Central memory CD4-positive, alpha-beta T cell (primary cell): Measurements from ENCODE around the gene CNTN4.

Experiments
- DNase-seq: peaks from one replicate; pipeline ENCODE4 v3.0.0; 2022

CNTN4 gene

GRCh38 chr3:2993736-2994135 lies 895.1 kb downstream of the CNTN4 start:
- no peak for DNase-seq

- DNase-seq, result no peak
Observed at GRCh38 chr3:2995195-2995594, 896.5 kb downstream of the CNTN4 start.

GRCh38 chr3:3005146-3005744 lies 906.6 kb downstream of the CNTN4 start:
- DNase-seq, result no peak

GRCh38 chr3:3013317-3014052 lies 914.8 kb downstream of the CNTN4 start:
- no peak for DNase-seq

GRCh38 chr3:3015185-3016089 lies 916.8 kb downstream of the CNTN4 start:
- DNase-seq, result no peak

GRCh38 chr3:3016226-3016625 lies 917.6 kb downstream of the CNTN4 start:
- DNase-seq, result no peak

GRCh38 chr3:3020209-3020608 lies 921.5 kb downstream of the CNTN4 start:
- DNase-seq, result no peak

- DNase-seq, result no peak
Observed at GRCh38 chr3:3023111-3023745, 924.6 kb downstream of the CNTN4 start.

- peak; percentile 45 for DNase-seq
Observed at GRCh38 chr3:3027976-3028567, 929.4 kb downstream of the CNTN4 start.

GRCh38 chr3:3031326-3031725 lies 932.7 kb downstream of the CNTN4 start:
- no peak for DNase-seq

- DNase-seq, result no peak
Observed at GRCh38 chr3:3037156-3037555, 938.5 kb downstream of the CNTN4 start.

- no peak for DNase-seq
Observed at GRCh38 chr3:3038201-3038991, 939.7 kb downstream of the CNTN4 start.

- DNase-seq, result no peak
Observed at GRCh38 chr3:3053974-3054373, 955.3 kb downstream of the CNTN4 start.

GRCh38 chr3:3059645-3060044 lies 961.0 kb downstream of the CNTN4 start:
- no peak for DNase-seq

GRCh38 chr3:3064297-3064696 lies 965.6 kb downstream of the CNTN4 start:
- no peak for DNase-seq

- no peak for DNase-seq
Observed at GRCh38 chr3:3065876-3066275, 967.2 kb downstream of the CNTN4 start.

GRCh38 chr3:3066378-3066777 lies 967.7 kb downstream of the CNTN4 start:
- no peak for DNase-seq

GRCh38 chr3:3066910-3067309 lies 968.2 kb downstream of the CNTN4 start:
- no peak for DNase-seq

GRCh38 chr3:3068358-3068881 lies 969.8 kb downstream of the CNTN4 start:
- DNase-seq, result no peak

- DNase-seq, result no peak
Observed at GRCh38 chr3:3069723-3070122, 971.1 kb downstream of the CNTN4 start.

- no peak for DNase-seq
Observed at GRCh38 chr3:3071136-3071535, 972.5 kb downstream of the CNTN4 start.
